HepG2 (cell line): ENCODE data around the gene SLU7. TPM values are rescaled to one million over a fixed set of nuclear protein-coding genes. Genes with fewer than 3 reads are reported as not detected.

Experiments used
- ATM ChIP-seq: fragments of 450-650 bp; IDR thresholded peaks from 2 replicates; pipeline ENCODE4 v1.7.1; 2017; ENCODE audit warnings: mild to moderate bottlenecking, borderline replicate concordance
- BHLHE40 ChIP-seq: IDR thresholded peaks from 2 replicates; pipeline ENCODE4 v1.6.1; 2011; ENCODE audit warnings: low read length, improper control_type of control experiment
- CENPX ChIP-seq: sonication (generic); formaldehyde crosslinking; IDR thresholded peaks from 2 replicates; pipeline ENCODE4 v1.9.0; 2021; ENCODE audit warnings: mild to moderate bottlenecking, missing genetic modification reagents, moderate library complexity
- ESRRA ChIP-seq: sonication (generic); formaldehyde crosslinking; IDR thresholded peaks from 2 replicates; pipeline ENCODE4 v1.5.1; 2020; ENCODE audit warnings: mild to moderate bottlenecking, low read depth, missing genetic modification reagents
- ETV6 ChIP-seq: sonication (generic); formaldehyde crosslinking; conservative IDR thresholded peaks from 2 replicates; pipeline ENCODE4 v1.4.0; 2020; ENCODE audit warnings: missing genetic modification reagents
- EZH2 ChIP-seq: conservative IDR thresholded peaks from 2 replicates; pipeline ENCODE4 v1.6.1; 2012; ENCODE audit warnings: mild to moderate bottlenecking, low read depth, low read length, moderate library complexity
- FOXK1 ChIP-seq: sonication (generic); formaldehyde crosslinking; IDR thresholded peaks from 2 replicates; pipeline ENCODE4 v1.4.0; 2020; ENCODE audit warnings: low read depth, missing genetic modification reagents, borderline replicate concordance
- HNRNPK ChIP-seq: fragments of 200-400 bp; formaldehyde crosslinking; IDR thresholded peaks from 2 replicates; pipeline ENCODE4 v1.6.1; 2018; ENCODE audit warnings: low read length, low read depth, moderate library complexity, mild to moderate bottlenecking; ENCODE audit not compliant: poor library complexity, severe bottlenecking
- KLF15 ChIP-seq: sonication (generic); formaldehyde crosslinking; IDR thresholded peaks from 2 replicates; pipeline ENCODE4 v1.8.1; 2023; ENCODE audit warnings: borderline replicate concordance, mild to moderate bottlenecking, inconsistent platforms, missing genetic modification reagents, mixed read lengths
- MYNN ChIP-seq: sonication (generic); formaldehyde crosslinking; IDR thresholded peaks from 2 replicates; pipeline ENCODE4 v1.4.0; 2020; ENCODE audit warnings: mild to moderate bottlenecking, low read depth, missing genetic modification reagents
- NPAS2 ChIP-seq: sonication (generic); formaldehyde crosslinking; IDR thresholded peaks from 2 replicates; pipeline ENCODE4 v1.8.0; 2022; ENCODE audit warnings: mild to moderate bottlenecking, missing genetic modification reagents, borderline replicate concordance
- POLR2AphosphoS5 ChIP-seq: IDR thresholded peaks from 2 replicates; pipeline ENCODE4 v1.6.1; 2012; ENCODE audit warnings: low read depth, low read length
- PRMT3 ChIP-seq: sonication (generic); formaldehyde crosslinking; IDR thresholded peaks from 2 replicates; pipeline ENCODE4 v1.8.1; 2022; ENCODE audit warnings: low read depth, mild to moderate bottlenecking, moderate library complexity, missing genetic modification reagents, borderline replicate concordance
- SRSF1 ChIP-seq: fragments of 200-400 bp; formaldehyde crosslinking; optimal IDR thresholded peaks from 2 replicates; pipeline ENCODE3; 2017; ENCODE audit warnings: mild to moderate bottlenecking, low read depth, low read length, moderate library complexity
- SSRP1 ChIP-seq: IDR thresholded peaks from 2 replicates; pipeline ENCODE4 v1.6.1; 2016; ENCODE audit warnings: control low read depth
- XBP1 ChIP-seq: sonication (generic); formaldehyde crosslinking; IDR thresholded peaks from 2 replicates; pipeline ENCODE4 v1.5.0; 2020; ENCODE audit warnings: missing genetic modification reagents
- ZBTB42 ChIP-seq: sonication (generic); formaldehyde crosslinking; IDR thresholded peaks from 2 replicates; pipeline ENCODE4 v1.5.0; 2020; ENCODE audit warnings: mild to moderate bottlenecking, missing genetic modification reagents
- ZFY ChIP-seq: sonication (generic); formaldehyde crosslinking; IDR thresholded peaks from 2 replicates; pipeline ENCODE4 v1.4.0; 2020; ENCODE audit warnings: missing genetic modification reagents
- ZNF10 ChIP-seq: sonication (generic); formaldehyde crosslinking; IDR thresholded peaks from 2 replicates; pipeline ENCODE4 v1.4.0; 2020; ENCODE audit warnings: mild to moderate bottlenecking, low read depth, missing genetic modification reagents, borderline replicate concordance
- ZNF34 ChIP-seq: sonication (generic); formaldehyde crosslinking; IDR thresholded peaks from 2 replicates; pipeline ENCODE4 v1.4.0; 2020; ENCODE audit warnings: mild to moderate bottlenecking, missing genetic modification reagents, borderline replicate concordance
- ZNF598 ChIP-seq: sonication (generic); formaldehyde crosslinking; IDR thresholded peaks from 2 replicates; pipeline ENCODE4 v1.5.1; 2020; ENCODE audit warnings: mild to moderate bottlenecking, missing genetic modification reagents, borderline replicate concordance
- ZNF83 ChIP-seq: sonication (generic); formaldehyde crosslinking; IDR thresholded peaks from 2 replicates; pipeline ENCODE4 v1.4.0; 2020; ENCODE audit warnings: missing genetic modification reagents, mild to moderate bottlenecking, borderline replicate concordance
- polyA plus RNA-seq, 8 experiments: library from polyadenylated mRNA; depleted of rRNA in 3 of 8; stranded (reverse) in 7 of 8; unstranded in 1 of 8; fragments of >200 nt; fragmentation: Illumina TruSeq in 4 of 8; extraction: Trizol in 4 of 8; gene quantifications; 2 replicates each; pipeline versions ENCODE4 v1.2.1 to v1.2.3, GENCODE V29; 2011 to 2016; ENCODE audit warnings: low read depth in 4 of 8, missing spikeins in 1 of 8, mixed read lengths in 1 of 8; ENCODE audit not compliant: insufficient read depth in 1 of 8
- total RNA-seq, 5 experiments: library from RNA; depleted of rRNA; stranded (reverse); fragments of >200 nt; fragmentation: Illumina TruSeq; extraction: Trizol; gene quantifications; 2 replicates each; pipeline ENCODE4 v1.2.3, GENCODE V29; 2016; ENCODE audit warnings: low read depth in 1 of 5
- TF ChIP-seq, protein P1 (sequence below): sonication (generic); formaldehyde crosslinking; IDR thresholded peaks from 2 replicates; pipeline ENCODE4 v1.5.0; 2020; ENCODE audit warnings: missing genetic modification reagents
- TF ChIP-seq, protein P2 (sequence below): sonication (generic); formaldehyde crosslinking; IDR thresholded peaks from 2 replicates; pipeline ENCODE4 v1.8.1; 2023; ENCODE audit warnings: mild to moderate bottlenecking, missing genetic modification reagents
- TF ChIP-seq, protein P3 (sequence below): sonication (generic); formaldehyde crosslinking; IDR thresholded peaks from 2 replicates; pipeline ENCODE4 v1.5.0; 2020; ENCODE audit warnings: mild to moderate bottlenecking, missing genetic modification reagents

SLU7 gene
- total and polyA plus RNA-seq, 2 of the 13 experiments (the other 11 are each of a cell fraction or from before 2014, with no cell fraction given), result 24.0 to 39.2 TPM

DNA sequence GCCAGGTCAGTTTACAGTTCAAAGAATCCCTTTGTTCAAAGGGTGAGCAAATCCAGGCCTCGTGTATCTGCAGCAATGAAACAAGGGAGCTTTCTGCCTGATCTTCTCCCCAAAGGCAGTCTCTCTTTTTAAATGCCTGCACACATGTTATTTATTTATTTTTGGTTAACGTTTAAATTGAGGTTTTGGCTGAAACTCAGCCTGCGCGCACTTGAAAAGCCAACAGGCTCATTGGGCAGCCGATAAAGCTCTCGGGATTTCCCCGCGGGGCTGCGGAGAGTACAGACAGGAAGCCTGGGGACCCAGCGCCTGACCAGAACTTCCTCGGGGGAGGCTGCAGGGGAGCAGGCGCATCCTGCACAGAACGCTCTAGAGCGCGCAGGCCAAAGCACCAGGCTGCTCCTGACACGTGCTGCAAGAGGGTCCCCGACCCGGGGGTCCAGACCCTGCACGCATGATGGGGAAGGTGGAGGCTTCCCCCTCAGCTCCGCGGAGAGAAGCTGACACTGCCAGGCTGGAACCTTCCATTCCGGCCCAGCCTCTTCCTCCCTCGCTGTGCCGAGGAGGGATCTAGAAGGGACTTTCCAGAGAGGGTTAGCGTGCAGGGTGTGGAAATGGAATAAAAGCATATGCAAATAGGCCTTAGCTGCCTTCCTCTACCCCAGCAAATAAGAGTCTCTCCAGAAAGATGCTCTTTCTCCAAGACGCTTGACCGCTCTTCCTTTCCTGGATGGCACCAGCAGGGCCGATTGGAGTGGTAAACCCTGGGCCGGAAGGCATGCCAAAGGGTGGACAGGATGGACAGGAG, 48.9 kb upstream of the SLU7 start (continued):
- TF ChIP-seq, protein P1, sequence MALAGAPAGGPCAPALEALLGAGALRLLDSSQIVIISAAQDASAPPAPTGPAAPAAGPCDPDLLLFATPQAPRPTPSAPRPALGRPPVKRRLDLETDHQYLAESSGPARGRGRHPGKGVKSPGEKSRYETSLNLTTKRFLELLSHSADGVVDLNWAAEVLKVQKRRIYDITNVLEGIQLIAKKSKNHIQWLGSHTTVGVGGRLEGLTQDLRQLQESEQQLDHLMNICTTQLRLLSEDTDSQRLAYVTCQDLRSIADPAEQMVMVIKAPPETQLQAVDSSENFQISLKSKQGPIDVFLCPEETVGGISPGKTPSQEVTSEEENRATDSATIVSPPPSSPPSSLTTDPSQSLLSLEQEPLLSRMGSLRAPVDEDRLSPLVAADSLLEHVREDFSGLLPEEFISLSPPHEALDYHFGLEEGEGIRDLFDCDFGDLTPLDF, result no peak; the same call in 1 of the 2 replicates
- TF ChIP-seq ESRRA, result peak; percentile 34; the same call in 1 of the 2 replicates
- peak; percentile 50; the same call in 1 of the 2 replicates for TF ChIP-seq BHLHE40
- no peak for TF ChIP-seq ZNF10 (CRISPR knock-in tag)
- peak; percentile 78; the same call in 1 of the 2 replicates for TF ChIP-seq POLR2AphosphoS5
- TF ChIP-seq, protein P2, sequence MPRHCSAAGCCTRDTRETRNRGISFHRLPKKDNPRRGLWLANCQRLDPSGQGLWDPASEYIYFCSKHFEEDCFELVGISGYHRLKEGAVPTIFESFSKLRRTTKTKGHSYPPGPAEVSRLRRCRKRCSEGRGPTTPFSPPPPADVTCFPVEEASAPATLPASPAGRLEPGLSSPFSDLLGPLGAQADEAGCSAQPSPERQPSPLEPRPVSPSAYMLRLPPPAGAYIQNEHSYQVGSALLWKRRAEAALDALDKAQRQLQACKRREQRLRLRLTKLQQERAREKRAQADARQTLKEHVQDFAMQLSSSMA (CRISPR knock-in tag), result 0 out of 2 replicates have a peak, but pooled peaks have one; percentile 19
- no peak; the same call in 1 of the 2 replicates for TF ChIP-seq FOXK1 (CRISPR knock-in tag)
- no peak for TF ChIP-seq EZH2
- TF ChIP-seq PRMT3 (CRISPR knock-in tag), result 0 out of 2 replicates have a peak, but pooled peaks have one; percentile 49
- TF ChIP-seq ATM, result no peak
- TF ChIP-seq, protein P3, sequence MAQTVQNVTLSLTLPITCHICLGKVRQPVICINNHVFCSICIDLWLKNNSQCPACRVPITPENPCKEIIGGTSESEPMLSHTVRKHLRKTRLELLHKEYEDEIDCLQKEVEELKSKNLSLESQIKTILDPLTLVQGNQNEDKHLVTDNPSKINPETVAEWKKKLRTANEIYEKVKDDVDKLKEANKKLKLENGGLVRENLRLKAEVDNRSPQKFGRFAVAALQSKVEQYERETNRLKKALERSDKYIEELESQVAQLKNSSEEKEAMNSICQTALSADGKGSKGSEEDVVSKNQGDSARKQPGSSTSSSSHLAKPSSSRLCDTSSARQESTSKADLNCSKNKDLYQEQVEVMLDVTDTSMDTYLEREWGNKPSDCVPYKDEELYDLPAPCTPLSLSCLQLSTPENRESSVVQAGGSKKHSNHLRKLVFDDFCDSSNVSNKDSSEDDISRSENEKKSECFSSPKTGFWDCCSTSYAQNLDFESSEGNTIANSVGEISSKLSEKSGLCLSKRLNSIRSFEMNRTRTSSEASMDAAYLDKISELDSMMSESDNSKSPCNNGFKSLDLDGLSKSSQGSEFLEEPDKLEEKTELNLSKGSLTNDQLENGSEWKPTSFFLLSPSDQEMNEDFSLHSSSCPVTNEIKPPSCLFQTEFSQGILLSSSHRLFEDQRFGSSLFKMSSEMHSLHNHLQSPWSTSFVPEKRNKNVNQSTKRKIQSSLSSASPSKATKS (CRISPR knock-in tag), result no peak
- no peak for TF ChIP-seq NPAS2
- no peak for TF ChIP-seq XBP1 (CRISPR knock-in tag)
- TF ChIP-seq ZNF83 (CRISPR knock-in tag), result no peak
- peak; percentile 59; the same call in 1 of the 2 replicates for TF ChIP-seq ZBTB42 (CRISPR knock-in tag)
- no peak for TF ChIP-seq ZNF34 (CRISPR knock-in tag)
- no peak for TF ChIP-seq CENPX (CRISPR knock-in tag)
- peak; percentile 65; the same call in 1 of the 2 replicates for TF ChIP-seq KLF15 (CRISPR knock-in tag)
- TF ChIP-seq SSRP1 (CRISPR knock-in tag), result no peak; the same call in 1 of the 2 replicates
- no peak for TF ChIP-seq SRSF1
- TF ChIP-seq HNRNPK, result no peak
- 0 out of 2 replicates have a peak, but pooled peaks have one; percentile 44 for TF ChIP-seq ZNF598 (CRISPR knock-in tag)
- peak; percentile 69; the same call in 1 of the 2 replicates for TF ChIP-seq ETV6
- TF ChIP-seq MYNN (CRISPR knock-in tag), result no peak
- TF ChIP-seq ZFY, result peak; percentile 80
